ENCODE results near the gene DNAJC16.
"Not testable (repeated sequence)": the region's sequence is repeated elsewhere in the genome, so short reads cannot be mapped to it uniquely, and the experiment has no call there.

The DNAJC16 gene

DNA sequence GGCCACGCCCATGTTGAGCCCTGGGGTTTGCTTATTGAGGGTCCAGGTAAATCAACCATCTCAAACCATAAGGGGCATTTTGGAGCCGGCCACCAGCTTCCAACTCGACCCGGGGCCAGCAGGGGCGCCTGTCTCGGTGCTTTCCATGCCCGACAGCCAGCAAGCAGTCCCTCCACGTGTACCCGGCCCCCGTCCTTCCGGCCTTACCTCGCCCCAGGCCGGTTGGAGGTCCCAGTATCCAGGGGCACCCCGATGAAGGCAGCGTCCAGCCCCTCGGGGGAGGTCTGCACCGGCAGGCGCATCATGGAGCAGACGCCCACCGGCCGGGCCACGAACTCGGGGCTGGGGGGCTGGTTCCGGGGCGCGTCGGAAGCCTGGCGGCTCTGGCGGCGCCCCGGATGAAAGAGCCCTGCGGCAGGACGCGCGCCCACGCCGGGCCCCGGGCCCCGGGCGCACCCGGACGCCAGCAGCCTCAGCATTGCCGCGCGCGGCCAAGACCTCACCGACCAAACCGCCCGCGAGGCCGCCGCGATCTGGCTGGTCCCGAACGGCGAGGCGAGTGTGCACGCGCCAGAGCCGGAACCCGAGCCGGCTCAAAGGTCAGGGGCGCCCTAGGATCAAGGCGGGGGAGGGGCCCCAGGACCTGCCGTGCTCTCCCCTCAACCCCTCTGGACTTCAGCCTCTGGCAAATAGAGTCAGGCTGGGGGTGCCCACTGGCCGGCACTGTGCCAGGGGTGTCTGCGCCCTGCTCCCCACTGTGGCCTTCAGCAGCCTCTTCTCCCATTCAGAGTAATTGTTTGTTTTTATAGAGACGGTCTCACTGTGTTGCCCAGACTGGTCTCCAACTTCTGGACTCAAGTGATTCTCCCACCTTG lies 58.1 kb downstream of the DNAJC16 start, which contains the start of gene AGMAT:
AGMAT (minus strand) TSS at position 563 of the 875 bp plus-strand sequence; CDS start at position 479, 84 bp downstream.
- TF ChIP-seq, protein P1, sequence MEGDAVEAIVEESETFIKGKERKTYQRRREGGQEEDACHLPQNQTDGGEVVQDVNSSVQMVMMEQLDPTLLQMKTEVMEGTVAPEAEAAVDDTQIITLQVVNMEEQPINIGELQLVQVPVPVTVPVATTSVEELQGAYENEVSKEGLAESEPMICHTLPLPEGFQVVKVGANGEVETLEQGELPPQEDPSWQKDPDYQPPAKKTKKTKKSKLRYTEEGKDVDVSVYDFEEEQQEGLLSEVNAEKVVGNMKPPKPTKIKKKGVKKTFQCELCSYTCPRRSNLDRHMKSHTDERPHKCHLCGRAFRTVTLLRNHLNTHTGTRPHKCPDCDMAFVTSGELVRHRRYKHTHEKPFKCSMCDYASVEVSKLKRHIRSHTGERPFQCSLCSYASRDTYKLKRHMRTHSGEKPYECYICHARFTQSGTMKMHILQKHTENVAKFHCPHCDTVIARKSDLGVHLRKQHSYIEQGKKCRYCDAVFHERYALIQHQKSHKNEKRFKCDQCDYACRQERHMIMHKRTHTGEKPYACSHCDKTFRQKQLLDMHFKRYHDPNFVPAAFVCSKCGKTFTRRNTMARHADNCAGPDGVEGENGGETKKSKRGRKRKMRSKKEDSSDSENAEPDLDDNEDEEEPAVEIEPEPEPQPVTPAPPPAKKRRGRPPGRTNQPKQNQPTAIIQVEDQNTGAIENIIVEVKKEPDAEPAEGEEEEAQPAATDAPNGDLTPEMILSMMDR (IDR thresholded peaks at IDR 0.05; ENCODE audit: control insufficient read depth, insufficient read depth, low read depth, low read length, missing control alignments) = peak; percentile 45
- H3K4me3 ChIP-seq (ENCODE audit: control insufficient read depth, low read depth, low read length) = peak within 1 kb of the TSS; percentile 43

DNA sequence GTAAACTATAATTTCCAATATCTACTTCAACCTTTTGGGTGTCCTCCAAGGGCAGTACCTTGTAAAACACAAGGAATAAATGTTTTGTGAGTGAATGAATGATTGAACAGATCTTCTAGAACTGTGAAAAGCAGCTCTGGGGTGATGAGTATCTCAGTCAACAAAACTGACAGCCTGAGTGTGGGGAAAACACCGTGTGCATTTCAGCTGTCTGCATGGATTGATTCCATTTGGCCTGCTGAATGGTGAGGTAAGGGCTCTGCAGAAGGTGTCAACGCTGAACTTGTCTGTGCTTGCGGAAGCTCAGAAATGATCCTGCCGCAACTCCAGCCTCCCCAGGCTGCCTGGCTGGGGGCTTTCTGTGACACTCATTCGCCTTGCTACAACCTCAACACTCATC lies 65.6 kb downstream of the DNAJC16 start:
- TF ChIP-seq, protein P1 (IDR thresholded peaks at IDR 0.05; ENCODE audit: control insufficient read depth, insufficient read depth, low read depth, low read length, missing control alignments) = no peak
- no peak for DNase-seq (ENCODE audit: low read depth)
- no peak overlapping the region for H3K4me3 ChIP-seq (ENCODE audit: control insufficient read depth, low read depth, low read length)

More for the DNA sequence above, 58.1 kb downstream of the DNAJC16 start, which contains the start of gene AGMAT:
- DNase-seq (ENCODE audit: low read depth) = no peak

DNA sequence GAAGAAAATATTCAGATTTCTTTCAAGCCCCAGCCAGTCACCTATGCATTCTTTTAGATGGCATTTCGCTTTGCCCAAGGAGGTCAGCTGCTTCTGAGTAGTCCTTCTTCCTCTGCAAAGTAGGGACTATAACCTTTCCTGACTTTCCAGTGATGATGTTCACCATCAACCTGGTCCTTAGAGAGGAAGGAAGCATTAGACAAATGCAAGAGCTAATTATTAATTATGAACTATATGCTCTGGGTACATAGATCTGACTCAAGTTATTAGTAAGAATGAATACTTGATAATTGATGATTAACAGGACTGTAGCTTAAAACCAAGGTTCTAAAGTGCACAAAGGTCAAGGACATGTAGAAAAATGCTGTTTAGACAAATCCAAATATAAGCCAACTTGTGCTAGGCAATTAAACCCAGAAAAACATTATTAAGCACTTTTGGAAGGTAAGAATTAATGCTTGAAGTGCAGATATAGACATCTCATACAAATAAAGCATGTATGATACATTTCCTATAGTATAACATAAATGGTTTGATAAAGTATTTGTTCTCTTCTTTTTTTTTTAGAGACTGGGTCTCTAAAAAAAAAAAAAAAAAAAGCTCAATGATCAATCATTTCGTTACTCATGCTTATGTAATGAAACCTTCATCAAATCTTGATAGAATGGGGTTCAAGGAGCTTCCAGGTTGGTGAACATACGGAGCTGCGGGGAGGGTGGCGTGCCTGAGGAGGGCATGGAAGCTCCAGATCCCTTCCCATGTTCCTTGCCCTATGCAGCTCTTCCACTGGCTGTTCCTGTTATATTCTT lies 69.4 kb downstream of the DNAJC16 start:
- no peak overlapping the region for H3K4me3 ChIP-seq (ENCODE audit: control insufficient read depth, low read depth, low read length)
- TF ChIP-seq, protein P1 (IDR thresholded peaks at IDR 0.05; ENCODE audit: control insufficient read depth, insufficient read depth, low read depth, low read length, missing control alignments) = no peak

DNA sequence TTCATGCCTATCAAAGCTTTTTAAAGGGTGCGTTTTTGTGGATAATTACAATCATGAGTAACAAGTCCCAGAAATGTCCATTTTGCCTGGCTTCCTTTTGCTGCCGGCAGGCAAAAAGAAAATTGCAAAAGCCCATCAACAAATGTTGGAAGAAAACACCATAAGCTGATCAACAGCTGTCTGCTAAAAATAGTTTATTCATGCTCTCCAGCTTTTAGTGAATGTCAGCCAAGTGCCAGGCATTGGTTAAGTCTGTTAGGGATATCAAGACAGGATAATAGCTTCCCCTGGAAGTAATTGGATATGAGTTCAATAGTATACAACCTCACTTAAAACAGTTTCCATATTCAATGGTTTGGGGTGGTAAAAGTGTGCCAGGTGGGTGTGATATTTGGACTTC lies 71.8 kb downstream of the DNAJC16 start:
- TF ChIP-seq, protein P1 (IDR thresholded peaks at IDR 0.05; ENCODE audit: control insufficient read depth, insufficient read depth, low read depth, low read length, missing control alignments) = no peak
- H3K4me3 ChIP-seq (ENCODE audit: control insufficient read depth, low read depth, low read length) = no peak overlapping the region
- no peak for DNase-seq (ENCODE audit: low read depth)

More for the DNA sequence above, 69.4 kb downstream of the DNAJC16 start:
- DNase-seq (ENCODE audit: low read depth) = no peak

DNA sequence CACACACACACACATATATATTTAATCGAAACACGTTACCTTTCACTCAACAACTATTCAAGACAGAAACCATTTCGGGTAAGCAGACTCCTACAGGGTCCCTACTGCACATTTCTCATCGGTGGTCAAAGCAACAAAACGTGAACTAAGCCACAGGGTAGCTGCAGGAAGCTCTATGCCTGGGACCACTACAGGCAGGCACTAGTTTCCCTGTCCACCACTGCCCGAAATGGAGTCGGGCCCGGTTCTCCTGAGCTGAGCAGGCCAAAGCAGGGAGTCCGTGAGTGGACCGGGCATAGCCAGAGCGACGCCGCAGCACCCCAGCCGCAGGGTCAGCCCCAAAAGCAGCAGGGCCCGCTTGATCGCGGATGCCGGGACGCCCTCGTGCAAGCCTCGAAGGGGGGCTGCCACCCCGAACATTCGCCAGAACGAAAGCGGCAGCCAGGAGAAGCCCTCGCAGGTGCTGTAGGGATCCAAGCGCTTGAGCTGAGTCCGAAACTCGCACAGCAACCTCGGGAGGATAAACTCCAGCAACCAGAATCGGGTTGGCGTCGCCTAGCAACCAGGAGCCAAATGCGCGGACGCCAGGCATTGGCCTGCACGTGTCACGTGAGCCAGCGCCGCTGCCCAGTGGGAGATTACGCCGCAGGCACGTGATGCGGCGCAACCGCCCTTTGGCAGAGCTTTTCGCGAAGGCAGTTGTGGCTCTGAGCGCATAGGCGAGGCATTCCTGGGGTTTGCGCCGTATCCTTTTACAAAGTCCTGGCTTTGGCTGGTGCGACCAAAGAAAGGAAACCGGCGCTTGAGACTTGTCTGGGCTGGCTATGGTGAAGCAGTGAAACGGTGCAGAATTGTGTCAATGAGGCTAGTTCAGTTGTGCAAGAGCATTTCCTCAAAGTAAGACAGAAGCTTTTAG lies 76.7 kb downstream of the DNAJC16 start:
- peak overlapping the region; percentile 61 for H3K4me3 ChIP-seq (ENCODE audit: control insufficient read depth, low read depth, low read length)
- TF ChIP-seq, protein P1 (IDR thresholded peaks at IDR 0.05; ENCODE audit: control insufficient read depth, insufficient read depth, low read depth, low read length, missing control alignments) = no peak
- DNase-seq (ENCODE audit: low read depth) = peak; percentile 67

DNA sequence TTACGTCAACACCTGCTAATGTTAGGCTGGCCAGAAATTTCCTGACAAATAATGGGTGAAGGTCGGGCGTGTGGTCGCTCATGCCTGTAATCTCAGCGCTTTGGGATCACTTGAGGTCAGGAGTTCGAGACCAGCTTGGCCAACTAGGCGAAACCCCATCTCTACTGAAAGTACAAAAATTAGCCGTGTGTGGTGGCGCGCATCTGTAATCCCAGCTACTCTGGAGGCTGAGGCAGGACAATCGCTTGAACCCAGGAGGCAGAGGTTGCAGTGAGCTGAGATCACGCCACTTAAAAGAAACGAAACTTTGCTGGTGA lies 77.3 kb downstream of the DNAJC16 start:
- H3K4me3 ChIP-seq (ENCODE audit: control insufficient read depth, low read depth, low read length) = peak overlapping the region; percentile 61

DNA sequence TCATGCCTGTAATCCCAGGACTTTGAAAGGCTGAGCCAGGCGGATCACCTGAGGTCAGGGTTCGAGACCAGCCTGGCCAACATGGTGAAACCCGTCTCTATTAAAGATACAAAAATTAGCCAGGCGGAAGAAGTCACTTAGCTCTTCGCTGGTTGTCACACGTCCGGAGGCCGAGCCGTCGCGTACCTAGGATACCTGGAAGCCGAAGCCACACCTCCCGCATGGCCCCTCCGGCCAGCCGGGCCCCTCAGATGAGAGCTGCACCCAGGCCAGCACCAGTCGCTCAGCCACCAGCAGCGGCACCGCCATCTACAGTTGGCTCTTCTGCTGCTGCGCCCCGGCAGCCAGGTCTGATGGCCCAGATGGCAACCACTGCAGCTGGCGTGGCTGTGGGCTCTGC lies 77.8 kb downstream of the DNAJC16 start:
- not testable (repeated sequence) for DNase-seq (ENCODE audit: low read depth); H3K4me3 ChIP-seq (ENCODE audit: control insufficient read depth, low read depth, low read length)

More for the DNA sequence above, 77.3 kb downstream of the DNAJC16 start:
- not testable (repeated sequence) for DNase-seq (ENCODE audit: low read depth)

Data from AG09309 (cell line).